Measurements from ENCODE around the gene EPHA10. TPM values are rescaled to one million over a fixed set of nuclear protein-coding genes. Genes with fewer than 3 reads are reported as not detected.
A peak's percentile ranks its signal among the peaks of the same experiment; 100 is the strongest.

The EPHA10 gene
- total RNA-seq, 4 donors from 2014 or later: 0.19 to 0.49 (median 0.31) TPM; not detected in 1

DNA sequence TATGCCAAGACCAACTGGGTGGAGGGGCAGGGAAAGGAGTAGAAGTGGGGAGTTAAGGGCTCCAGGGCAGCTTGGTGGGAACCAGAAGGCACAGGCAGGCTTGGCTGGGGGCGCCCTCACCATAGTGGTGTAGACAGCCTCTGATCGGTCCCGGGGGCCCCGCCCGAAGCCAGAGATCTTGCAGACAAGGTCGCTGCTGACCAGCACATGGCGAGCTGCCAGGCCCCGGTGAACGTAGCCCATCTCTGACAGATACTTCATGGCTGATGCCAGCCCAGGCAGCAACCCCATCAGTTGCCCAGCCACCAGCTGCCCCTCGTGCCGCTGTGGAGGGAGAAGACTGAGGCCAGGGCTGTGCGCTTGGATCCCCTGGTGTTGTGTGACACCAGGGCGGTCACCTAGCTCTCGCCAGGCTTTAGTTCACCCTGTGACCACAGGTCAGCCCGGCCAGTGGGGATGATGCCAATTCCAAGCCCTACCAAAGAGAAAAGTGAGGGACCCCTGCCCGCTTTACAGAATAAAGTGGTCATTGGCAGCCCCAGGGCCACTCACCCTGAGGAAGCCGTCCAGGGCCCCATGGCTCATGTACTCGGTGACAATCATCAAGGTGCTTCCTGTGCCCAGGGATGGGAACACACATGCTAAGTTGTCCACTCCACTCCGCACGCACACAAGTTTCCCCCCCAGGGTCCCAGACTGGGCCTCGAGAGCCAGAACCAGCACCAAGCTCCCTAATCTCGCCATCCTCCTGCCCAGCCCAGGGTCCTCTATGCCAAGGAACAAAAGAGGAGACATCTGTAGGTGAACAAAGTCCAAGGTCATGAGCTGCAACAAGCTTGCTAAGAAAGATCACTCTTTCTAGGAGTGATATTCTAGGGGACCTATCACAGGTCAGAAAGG, 44.4 kb downstream of the EPHA10 start:
- no peaks in the 10 kb centered on the region for H3K9me3 ChIP-seq
- no peak for TF ChIP-seq POLR2A (IDR thresholded peaks at IDR 0.05)
- TF ChIP-seq, protein P1, sequence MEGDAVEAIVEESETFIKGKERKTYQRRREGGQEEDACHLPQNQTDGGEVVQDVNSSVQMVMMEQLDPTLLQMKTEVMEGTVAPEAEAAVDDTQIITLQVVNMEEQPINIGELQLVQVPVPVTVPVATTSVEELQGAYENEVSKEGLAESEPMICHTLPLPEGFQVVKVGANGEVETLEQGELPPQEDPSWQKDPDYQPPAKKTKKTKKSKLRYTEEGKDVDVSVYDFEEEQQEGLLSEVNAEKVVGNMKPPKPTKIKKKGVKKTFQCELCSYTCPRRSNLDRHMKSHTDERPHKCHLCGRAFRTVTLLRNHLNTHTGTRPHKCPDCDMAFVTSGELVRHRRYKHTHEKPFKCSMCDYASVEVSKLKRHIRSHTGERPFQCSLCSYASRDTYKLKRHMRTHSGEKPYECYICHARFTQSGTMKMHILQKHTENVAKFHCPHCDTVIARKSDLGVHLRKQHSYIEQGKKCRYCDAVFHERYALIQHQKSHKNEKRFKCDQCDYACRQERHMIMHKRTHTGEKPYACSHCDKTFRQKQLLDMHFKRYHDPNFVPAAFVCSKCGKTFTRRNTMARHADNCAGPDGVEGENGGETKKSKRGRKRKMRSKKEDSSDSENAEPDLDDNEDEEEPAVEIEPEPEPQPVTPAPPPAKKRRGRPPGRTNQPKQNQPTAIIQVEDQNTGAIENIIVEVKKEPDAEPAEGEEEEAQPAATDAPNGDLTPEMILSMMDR (IDR thresholded peaks at IDR 0.05): no peak
- no peak for DNase-seq
- H3K27me3 ChIP-seq: peaks cover 0 to 44% (median 0%) of the 10 kb centered on the region in 4 donors
- no peak overlapping the region for H3K27ac ChIP-seq
- intact Hi-C loops (cut with DNase I): no loop called here
- 82% methylated on average over 4 of the region's 22 CpGs; no CpG with 5 or more reads in 1 of the 2 donors for WGBS, 2 donors
- no peak overlapping the region for H3K4me3 ChIP-seq
- peaks cover 0 to 14% (median 4%) of the 10 kb centered on the region in 3 donors for H3K4me1 ChIP-seq
- no peaks in the 10 kb centered on the region for H3K36me3 ChIP-seq

DNA sequence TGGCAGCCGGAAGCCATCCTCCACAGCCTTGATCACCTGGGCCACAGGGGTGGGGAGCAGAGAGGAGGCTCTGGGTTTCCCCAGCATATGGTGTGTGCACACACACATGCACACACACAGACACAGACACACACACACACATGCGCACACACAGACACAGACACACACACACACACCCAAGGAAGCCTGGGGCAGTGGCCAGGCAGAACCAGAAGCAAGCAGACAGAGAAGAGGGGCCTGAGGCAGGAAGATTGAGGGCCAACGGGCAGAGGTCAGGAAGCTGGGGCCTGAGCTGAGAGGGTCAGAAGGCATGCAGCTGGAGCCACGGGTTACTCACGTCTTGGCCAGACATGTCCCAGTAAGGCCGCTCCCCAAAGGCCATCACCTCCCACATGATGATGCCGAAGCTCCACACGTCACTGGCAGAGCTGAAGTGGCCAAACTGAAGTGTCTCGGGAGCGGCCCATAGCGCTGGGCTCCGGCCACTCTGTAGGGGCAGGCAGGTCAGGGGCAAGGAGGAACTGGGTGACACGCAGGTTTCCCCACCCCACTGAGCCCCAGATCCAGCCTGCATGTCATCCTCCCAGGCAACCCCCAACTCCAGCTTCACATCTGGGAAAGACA, 45.2 kb downstream of the EPHA10 start:
- Histone ChIP-seq H3K9me3 (no peaks in the 10 kb centered on the region), H3K36me3 (no peaks in the 10 kb centered on the region), H3K27me3 (peaks cover 0 to 39% (median 0%) of the 10 kb centered on the region in 4 donors), H3K4me1 (peaks cover 0 to 14% (median 4%) of the 10 kb centered on the region in 3 donors), H3K4me3 (no peak overlapping the region), H3K27ac (no peak overlapping the region)
- no peak for TF ChIP-seq POLR2A (IDR thresholded peaks at IDR 0.05)
- TF ChIP-seq, protein P1 (IDR thresholded peaks at IDR 0.05): no peak
- DNase-seq: no peak
- intact Hi-C loops (cut with DNase I): no loop called here
- 68 to 90% methylated on average over 2 to 5 of the region's 13 CpGs for WGBS, 2 donors

DNA sequence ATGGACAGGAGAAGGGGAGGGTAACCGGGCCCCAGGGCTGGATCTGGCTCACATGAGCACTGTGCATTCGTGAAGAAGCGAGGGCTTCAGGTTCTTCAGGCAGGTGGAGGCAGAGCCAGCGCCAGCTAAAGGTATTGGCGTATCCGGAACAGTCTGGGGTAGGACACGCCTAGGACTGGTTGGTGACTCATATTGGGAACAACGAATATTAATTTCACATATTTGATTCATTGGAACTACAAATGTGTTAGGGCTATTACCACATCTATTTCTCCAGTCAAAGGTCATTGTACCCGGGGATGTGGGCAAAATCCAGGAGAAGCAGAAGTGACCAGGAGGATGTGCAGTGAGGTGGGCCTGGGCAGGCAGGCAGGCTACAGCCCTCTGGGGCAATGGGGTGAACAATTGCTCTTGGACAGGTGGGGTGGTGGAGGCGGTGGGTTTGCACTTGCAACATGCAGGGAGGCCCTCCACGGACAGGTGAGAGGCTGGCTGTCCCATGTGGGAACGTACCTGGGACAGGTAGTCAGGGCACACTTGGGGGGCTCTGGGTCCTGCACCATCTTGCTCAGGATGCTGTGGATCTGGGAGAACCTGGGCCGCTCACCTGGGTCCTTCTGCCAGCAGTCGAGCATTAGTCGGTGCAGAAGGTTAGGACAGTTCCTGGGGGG, 45.9 kb downstream of the EPHA10 start:
- no peak for TF ChIP-seq POLR2A (IDR thresholded peaks at IDR 0.05)
- TF ChIP-seq, protein P1 (IDR thresholded peaks at IDR 0.05): no peak
- Histone ChIP-seq H3K4me3 (no peak overlapping the region), H3K36me3 (no peaks in the 10 kb centered on the region), H3K27ac (peak overlapping the region in 1 of 4 donors; percentile 21), H3K4me1 (peaks cover 0 to 14% (median 4%) of the 10 kb centered on the region in 3 donors), H3K9me3 (no peaks in the 10 kb centered on the region), H3K27me3 (peaks cover 0 to 38% (median 0%) of the 10 kb centered on the region in 4 donors)
- WGBS, 2 donors: 33% methylated on average over 12 of the region's 15 CpGs; no CpG with 5 or more reads in 1 of the 2 donors
- DNase-seq: no peak
- intact Hi-C loops (cut with DNase I): no loop called here

DNA sequence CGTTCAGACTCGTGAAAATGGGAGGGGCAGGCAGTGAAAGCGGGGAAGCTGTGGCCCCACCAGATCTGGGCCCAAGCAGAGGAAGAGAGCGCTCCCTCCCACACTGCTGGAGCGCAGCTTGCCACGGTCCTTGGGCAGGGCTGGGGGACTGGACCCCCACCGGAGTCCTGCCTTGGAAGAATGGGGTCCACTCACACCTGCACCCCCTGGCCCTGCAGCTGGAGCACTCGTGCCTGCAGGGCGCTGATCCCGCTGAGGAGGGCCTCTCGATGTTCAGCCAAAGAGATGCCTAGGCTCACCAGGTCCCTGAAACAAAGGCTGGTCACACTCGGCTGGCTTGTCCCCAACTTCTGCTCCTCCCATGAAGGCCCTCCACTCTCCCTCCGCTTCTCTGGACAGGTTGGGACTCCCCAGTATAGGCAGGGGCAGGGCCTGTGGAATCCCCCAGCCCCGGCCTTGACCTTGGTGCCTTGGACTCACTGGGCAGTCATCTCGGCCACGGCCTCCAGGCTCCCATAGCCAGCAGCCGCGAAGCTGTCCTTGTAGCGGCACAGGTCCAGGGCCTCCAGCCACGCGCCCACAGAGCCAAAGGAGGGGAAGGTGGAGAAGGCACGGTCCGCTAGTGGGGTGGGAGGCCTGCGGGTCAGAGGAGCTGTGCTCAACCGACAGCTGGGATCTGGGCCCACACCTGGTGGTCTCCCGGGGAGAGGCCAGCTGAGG, 46.6 kb downstream of the EPHA10 start:
- H3K36me3 ChIP-seq: no peaks in the 10 kb centered on the region
- H3K9me3 ChIP-seq: no peaks in the 10 kb centered on the region
- H3K27ac ChIP-seq: peak overlapping the region in 1 of 4 donors; percentile 21
- 60 to 80% methylated on average over 1 to 2 of the region's 26 CpGs for WGBS, 2 donors
- H3K27me3 ChIP-seq: peaks cover 0 to 38% (median 0%) of the 10 kb centered on the region in 4 donors
- intact Hi-C loops (cut with DNase I): no loop called here
- no peak overlapping the region for H3K4me3 ChIP-seq
- peaks cover 0 to 14% (median 4%) of the 10 kb centered on the region in 3 donors for H3K4me1 ChIP-seq
- DNase-seq: no peak
- TF ChIP-seq, protein P1 (IDR thresholded peaks at IDR 0.05): no peak
- TF ChIP-seq POLR2A (IDR thresholded peaks at IDR 0.05): no peak

All from esophagus squamous epithelium (tissue), 5 donors.